Measurements from ENCODE around the gene RFNG.

- TF ChIP-seq, protein P1, sequence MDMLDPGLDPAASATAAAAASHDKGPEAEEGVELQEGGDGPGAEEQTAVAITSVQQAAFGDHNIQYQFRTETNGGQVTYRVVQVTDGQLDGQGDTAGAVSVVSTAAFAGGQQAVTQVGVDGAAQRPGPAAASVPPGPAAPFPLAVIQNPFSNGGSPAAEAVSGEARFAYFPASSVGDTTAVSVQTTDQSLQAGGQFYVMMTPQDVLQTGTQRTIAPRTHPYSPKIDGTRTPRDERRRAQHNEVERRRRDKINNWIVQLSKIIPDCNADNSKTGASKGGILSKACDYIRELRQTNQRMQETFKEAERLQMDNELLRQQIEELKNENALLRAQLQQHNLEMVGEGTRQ (IDR thresholded peaks at IDR 0.05; ENCODE audit: low read depth, low read length) = no peak
- TF ChIP-seq, protein P2, sequence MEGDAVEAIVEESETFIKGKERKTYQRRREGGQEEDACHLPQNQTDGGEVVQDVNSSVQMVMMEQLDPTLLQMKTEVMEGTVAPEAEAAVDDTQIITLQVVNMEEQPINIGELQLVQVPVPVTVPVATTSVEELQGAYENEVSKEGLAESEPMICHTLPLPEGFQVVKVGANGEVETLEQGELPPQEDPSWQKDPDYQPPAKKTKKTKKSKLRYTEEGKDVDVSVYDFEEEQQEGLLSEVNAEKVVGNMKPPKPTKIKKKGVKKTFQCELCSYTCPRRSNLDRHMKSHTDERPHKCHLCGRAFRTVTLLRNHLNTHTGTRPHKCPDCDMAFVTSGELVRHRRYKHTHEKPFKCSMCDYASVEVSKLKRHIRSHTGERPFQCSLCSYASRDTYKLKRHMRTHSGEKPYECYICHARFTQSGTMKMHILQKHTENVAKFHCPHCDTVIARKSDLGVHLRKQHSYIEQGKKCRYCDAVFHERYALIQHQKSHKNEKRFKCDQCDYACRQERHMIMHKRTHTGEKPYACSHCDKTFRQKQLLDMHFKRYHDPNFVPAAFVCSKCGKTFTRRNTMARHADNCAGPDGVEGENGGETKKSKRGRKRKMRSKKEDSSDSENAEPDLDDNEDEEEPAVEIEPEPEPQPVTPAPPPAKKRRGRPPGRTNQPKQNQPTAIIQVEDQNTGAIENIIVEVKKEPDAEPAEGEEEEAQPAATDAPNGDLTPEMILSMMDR (conservative IDR thresholded peaks at IDR 0.05; ENCODE audit: low read depth, low read length) = no peak
- no peak for TF ChIP-seq RFX5 (IDR thresholded peaks at IDR 0.05; ENCODE audit: low read depth, low read length)
- TF ChIP-seq CHD1 (IDR thresholded peaks at IDR 0.05; ENCODE audit: low read depth, low read length) = no peak
- no peak for TF ChIP-seq MXI1 (IDR thresholded peaks at IDR 0.05; ENCODE audit: borderline replicate concordance, low read depth, low read length)
- no peak for TF ChIP-seq BHLHE40 (IDR thresholded peaks at IDR 0.05; ENCODE audit: low read depth, low read length)
- no peak for TF ChIP-seq RAD21 (IDR thresholded peaks at IDR 0.05; ENCODE audit: low read length)
- no peak for TF ChIP-seq POLR2A (IDR thresholded peaks at IDR 0.05; ENCODE audit: low read depth, low read length)
Observed at GRCh38 chr17:82031885-82032627, 19.6 kb downstream of the RFNG start.
